Choroid plexus epithelial cell (primary cell): ENCODE results near the gene CYTH1.

Source experiments
- DNase-seq: peaks from one replicate; pipeline ENCODE4 v3.0.0-alpha.2; 2010; ENCODE audit warnings: low read depth
- H3K4me3 ChIP-seq: 2 replicates; pipeline ENCODE4 v1.5.1; 2011; ENCODE audit warnings: low read depth, mild to moderate bottlenecking, control low read depth, low read length, moderate library complexity
- TF ChIP-seq, protein P1 (sequence below): conservative IDR thresholded peaks from 2 replicates; pipeline ENCODE4 v1.5.1; 2011; ENCODE audit warnings: low read depth, mild to moderate bottlenecking, control low read depth, inconsistent platforms, low read length, moderate library complexity

The CYTH1 gene

DNA sequence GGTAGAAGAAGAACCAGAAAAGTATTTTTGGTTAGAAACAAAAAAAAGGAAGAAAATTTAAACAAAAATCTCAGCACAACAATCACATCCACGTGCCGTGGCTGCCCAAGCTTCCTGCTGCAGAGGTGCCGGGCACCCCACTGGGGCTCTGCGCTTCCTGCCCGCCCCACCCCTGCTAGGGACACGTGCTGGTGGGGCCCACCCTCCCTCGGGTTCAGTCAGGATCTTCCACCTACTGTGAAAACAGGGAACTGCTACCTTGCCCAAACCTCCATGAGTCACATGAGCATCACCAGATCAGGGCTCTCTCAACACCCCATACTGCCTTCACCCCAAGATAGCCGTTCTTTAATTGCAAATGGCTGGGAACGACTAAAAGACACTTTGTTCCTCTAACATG, 24.4 kb upstream of the CYTH1 start:
- TF ChIP-seq, protein P1, sequence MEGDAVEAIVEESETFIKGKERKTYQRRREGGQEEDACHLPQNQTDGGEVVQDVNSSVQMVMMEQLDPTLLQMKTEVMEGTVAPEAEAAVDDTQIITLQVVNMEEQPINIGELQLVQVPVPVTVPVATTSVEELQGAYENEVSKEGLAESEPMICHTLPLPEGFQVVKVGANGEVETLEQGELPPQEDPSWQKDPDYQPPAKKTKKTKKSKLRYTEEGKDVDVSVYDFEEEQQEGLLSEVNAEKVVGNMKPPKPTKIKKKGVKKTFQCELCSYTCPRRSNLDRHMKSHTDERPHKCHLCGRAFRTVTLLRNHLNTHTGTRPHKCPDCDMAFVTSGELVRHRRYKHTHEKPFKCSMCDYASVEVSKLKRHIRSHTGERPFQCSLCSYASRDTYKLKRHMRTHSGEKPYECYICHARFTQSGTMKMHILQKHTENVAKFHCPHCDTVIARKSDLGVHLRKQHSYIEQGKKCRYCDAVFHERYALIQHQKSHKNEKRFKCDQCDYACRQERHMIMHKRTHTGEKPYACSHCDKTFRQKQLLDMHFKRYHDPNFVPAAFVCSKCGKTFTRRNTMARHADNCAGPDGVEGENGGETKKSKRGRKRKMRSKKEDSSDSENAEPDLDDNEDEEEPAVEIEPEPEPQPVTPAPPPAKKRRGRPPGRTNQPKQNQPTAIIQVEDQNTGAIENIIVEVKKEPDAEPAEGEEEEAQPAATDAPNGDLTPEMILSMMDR: peak; percentile 13
- no peak for DNase-seq
- H3K4me3 ChIP-seq: no peak overlapping the region

DNA sequence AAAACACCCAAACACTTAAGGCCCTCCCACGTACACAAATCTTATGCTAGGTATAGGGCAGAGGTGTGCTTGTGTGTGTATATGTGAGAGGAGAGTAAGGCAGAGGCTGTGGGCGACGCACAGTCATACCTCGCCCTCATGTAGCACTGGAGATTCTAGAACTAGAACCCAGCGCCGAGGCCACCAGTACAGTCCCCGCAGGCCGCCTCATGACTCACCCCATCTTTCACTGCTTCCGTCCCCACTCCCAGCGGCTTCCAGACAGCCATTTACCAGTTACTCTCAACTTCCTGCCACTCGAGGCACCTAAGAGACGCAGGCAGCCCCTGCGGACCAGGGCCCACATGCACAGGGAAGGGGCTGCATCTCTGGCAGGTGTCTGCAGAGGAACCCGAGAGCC, 23.2 kb upstream of the CYTH1 start:
- TF ChIP-seq, protein P1: no peak
- no peak for DNase-seq
- H3K4me3 ChIP-seq: no peak overlapping the region

DNA sequence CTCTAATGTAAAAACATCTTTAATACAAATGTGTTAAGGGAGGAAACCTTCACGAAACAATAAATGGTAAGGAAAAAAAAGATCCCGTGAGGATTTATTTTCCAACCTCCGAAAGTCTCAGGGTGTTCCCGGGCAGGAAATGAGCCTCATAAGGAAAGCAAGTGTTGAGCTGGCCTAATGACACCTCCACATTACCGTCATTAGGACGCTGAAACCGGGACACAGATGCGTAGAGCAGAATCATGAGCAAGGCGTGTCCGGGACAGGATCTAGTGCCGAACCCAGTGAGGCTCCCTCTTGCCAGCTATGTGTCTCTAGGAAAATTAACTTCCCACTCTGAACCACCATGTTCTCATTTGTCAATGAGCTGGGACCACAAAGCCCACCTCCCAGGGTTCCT, 22.7 kb upstream of the CYTH1 start:
- DNase-seq: no peak

DNA sequence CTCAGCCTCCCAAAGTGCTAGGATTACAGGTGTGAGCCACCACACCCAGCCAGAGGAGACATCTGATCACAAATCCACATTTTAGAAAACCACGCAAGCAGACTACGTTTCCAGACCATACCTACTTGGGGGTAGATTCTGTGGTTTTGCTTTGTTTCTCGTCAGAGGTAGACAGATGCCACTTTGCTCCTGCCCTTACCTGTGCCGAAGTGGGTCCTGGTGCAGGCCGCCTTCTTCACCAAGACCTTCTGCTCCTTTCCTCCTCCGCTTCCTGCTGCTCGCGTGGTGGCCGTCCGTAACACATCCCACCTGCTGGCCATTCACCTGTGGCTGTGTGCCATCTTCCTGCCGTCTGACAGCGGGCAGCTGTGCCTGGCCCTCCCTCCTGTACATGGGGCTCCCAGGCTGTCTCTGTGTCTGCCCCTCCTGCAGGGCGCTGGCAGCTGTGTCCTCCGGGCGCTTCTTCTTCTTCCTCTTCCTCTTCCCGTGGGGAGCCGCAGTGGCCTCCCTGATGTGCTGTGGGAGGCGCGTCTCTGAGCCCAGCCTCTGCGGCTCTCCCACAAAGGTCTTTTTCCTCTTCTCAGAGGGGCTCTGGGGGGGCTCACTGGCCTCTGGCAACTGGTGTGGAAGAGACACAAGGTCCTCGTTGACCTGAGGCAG, 21.2 kb upstream of the CYTH1 start:
- no peak for DNase-seq
- TF ChIP-seq, protein P1: no peak
- H3K4me3 ChIP-seq: no peak overlapping the region

More for the DNA sequence above, 22.7 kb upstream of the CYTH1 start:
- no peak overlapping the region for H3K4me3 ChIP-seq
- TF ChIP-seq, protein P1: no peak

DNA sequence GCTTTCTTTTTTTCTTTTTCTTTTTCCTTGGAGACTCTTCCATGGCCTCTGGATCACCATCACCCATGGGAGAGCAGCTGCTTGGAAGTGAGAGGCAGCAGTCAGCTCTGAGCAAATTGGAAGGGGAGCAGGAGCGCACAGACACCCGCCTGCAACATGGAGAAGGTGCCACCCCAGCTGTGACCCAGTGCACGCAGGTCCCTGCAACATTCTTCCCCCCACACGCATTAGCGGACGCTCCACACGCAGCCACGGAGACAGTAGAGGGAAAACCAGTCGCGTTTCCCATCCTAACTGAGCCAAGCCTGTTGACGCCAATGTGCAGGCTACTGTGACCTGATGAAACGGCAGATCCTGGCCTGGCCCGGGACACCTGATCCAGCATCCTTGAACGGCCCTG, 20.4 kb upstream of the CYTH1 start:
- no peak for DNase-seq
- no peak overlapping the region for H3K4me3 ChIP-seq
- TF ChIP-seq, protein P1: no peak

DNA sequence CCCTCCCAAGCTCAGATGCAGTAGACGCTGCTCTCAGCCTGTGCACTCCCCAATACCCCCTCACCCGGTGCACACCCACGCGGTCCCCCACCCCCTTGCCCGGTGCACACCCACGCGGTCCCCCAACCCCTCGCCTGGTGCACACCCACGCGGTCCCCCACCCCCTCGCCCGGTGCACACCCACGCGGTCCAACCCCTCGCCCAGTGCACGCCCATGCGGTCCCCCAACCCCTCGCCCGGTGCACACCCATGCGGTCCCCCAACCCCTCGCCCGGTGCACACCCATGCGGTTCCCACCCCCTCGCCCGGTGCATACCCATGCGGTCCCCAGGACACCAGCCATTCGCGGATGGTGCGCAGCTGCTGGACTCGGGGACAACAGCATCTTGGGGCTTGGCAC, 19.9 kb upstream of the CYTH1 start:
- DNase-seq: no peak
- H3K4me3 ChIP-seq: no peak overlapping the region
- TF ChIP-seq, protein P1: no peak
